Measurements from ENCODE around the gene MAD1L1. TPM values are rescaled to one million over a fixed set of nuclear protein-coding genes. Genes with fewer than 3 reads are reported as not detected.
A peak's percentile ranks its signal among the peaks of the same experiment; 100 is the strongest.
"Not testable (repeated sequence)": the region's sequence is repeated elsewhere in the genome, so short reads cannot be mapped to it uniquely, and the experiment has no call there.

The MAD1L1 gene
- total RNA-seq, 2 donors from 2014 or later, result 39.5 to 79.4 TPM

DNA sequence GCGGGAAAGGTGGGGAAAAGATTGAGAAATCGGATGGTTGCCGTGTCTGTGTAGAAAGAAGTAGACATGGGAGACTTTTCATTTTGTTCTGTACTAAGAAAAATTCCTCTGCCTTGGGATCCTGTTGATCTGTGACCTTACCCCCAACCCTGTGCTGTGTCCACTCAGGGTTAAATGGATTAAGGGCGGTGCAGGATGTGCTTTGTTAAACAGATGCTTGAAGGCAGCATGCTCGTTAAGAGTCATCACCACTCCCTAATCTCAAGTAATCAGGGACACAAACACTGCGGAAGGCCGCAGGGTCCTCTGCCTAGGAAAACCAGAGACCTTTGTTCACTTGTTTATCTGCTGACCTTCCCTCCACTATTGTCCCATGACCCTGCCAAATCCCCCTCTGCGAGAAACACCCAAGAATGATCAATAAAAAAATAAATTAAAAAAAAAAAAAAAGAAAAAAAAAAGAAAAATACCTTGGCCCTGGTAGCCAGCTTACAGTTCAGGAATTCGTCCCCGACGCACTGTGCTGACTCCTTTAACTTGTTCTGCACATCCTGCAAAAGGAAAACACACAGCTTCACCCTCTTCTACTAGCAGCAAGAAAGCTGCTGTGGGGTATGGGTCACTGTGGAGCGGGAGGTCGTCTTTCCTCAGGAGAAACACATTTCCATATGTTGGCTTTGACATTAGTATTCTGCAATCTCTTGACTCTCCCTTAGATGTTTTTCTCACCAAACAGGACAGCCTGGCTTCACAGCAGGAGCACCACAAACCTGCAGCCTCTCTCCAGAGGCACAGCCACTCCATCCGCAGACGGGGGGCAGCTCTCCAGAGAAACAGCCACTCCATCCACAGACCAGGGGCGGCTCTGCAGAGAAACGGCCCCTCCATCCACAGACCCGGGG lies 36.6 kb upstream of the MAD1L1 start:
- not testable (repeated sequence) for H3K4me1 Mint-ChIP-seq (ENCODE audit: low read depth in 2 of 2); H3K36me3 Mint-ChIP-seq; DNase-seq (ENCODE audit: low spot score); H3K27me3 Mint-ChIP-seq; H3K4me3 Mint-ChIP-seq; H3K9me3 Mint-ChIP-seq; ATAC-seq; H3K27ac Mint-ChIP-seq

DNA sequence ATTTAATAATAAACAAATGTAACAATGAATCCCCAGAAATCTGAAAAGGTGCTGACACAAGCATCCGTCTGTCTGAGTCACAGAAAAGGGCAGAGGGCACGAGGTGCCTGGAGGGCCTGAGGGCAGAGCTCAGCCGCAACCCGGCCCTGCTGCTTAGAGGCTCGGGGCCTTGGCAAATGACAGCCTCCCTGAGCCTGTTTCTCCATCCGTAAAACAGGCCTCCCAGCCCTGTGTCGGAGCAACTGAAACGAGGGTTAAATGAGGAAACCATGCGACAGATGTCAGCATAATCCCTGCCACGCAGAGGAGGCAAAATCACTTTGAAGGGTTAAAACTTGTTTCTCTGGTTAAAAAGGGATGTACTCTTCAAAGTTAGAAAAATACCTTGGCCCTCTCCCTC lies 34.2 kb upstream of the MAD1L1 start:
- H3K9me3 Mint-ChIP-seq, result no peaks in the 10 kb centered on the region
- no peak overlapping the region for H3K27ac Mint-ChIP-seq
- H3K27me3 Mint-ChIP-seq, result no peaks in the 10 kb centered on the region
- no peaks in the 10 kb centered on the region for H3K4me1 Mint-ChIP-seq (ENCODE audit: low read depth in 2 of 2)
- no peak overlapping the region for H3K4me3 Mint-ChIP-seq
- DNase-seq (ENCODE audit: low spot score), result no peak
- no peak for ATAC-seq
- H3K36me3 Mint-ChIP-seq, result no peaks in the 10 kb centered on the region

DNA sequence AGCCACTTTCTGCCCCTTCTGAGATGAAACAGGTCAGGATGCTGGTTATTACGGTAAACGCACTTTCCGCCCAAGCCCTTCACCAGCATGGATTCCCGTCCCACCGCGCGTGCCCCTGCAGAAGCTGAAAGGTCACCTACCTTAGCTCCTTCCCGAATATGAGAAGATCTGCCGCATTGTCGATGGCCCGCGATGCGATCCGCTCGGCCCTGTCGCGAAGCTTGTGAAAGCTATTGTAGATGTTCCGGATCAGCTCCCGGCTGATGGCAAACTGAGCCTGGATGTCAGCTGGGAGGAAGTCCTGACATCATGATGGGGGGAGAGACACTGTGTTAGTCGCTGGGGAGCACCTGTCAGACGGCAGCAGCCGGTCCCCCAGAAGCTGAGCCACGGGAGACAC lies 31.4 kb upstream of the MAD1L1 start:
- no peak for DNase-seq (ENCODE audit: low spot score)
- H3K4me1 Mint-ChIP-seq (ENCODE audit: low read depth in 2 of 2), result peaks cover 5 to 6% of the 10 kb centered on the region in 2 donors
- H3K27ac Mint-ChIP-seq, result no peak overlapping the region
- no peak overlapping the region for H3K4me3 Mint-ChIP-seq
- H3K9me3 Mint-ChIP-seq, result no peaks in the 10 kb centered on the region
- no peaks in the 10 kb centered on the region for H3K36me3 Mint-ChIP-seq
- ATAC-seq, result no peak
- H3K27me3 Mint-ChIP-seq, result no peaks in the 10 kb centered on the region

DNA sequence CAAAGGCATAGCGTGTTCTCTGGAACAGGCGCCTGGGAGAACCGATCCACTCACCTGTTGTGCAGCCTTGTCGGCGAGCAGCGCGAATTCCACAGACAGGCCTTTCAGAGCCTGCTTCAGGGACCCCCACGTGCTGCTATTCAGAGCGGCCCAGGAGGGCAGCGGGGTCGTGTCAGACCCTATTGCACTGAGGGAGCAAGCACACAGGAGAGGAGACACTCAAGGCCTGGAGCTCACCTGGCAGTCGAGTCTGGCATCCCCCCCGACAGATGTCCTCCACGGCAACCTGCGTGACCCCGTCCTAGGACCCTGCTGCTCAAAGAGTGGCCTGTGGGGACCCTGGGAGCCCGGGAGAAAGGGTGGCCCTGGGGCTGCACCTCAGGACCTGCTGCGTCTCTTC lies 30.4 kb upstream of the MAD1L1 start:
- no peak for ATAC-seq
- no peaks in the 10 kb centered on the region for H3K9me3 Mint-ChIP-seq
- no peak overlapping the region for H3K27ac Mint-ChIP-seq
- H3K4me1 Mint-ChIP-seq (ENCODE audit: low read depth in 2 of 2), result peaks cover 5 to 14% of the 10 kb centered on the region in 2 donors
- H3K36me3 Mint-ChIP-seq, result no peaks in the 10 kb centered on the region
- no peaks in the 10 kb centered on the region for H3K27me3 Mint-ChIP-seq
- DNase-seq (ENCODE audit: low spot score), result no peak
- no peak overlapping the region for H3K4me3 Mint-ChIP-seq

DNA sequence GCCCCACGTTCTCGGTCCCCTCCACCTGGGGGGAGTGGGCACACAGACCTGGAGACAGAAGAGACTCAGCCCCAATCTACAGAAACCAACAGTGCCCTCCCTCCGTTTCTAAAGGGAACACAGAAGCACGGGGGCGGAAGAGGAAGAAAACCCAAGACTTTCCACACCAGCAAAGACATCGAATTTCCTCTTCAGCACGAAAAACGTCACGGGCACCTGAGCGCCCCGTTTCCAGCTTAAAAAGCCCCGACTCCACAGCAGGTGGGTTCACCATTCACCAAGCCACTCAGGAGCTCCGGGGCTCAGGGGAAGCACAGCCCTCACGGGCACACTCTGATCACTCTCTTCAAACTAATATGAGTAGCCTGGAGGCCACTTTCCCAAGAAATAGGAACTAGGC lies 28.9 kb upstream of the MAD1L1 start:
- Mint-ChIP-seq H3K27me3 (no peaks in the 10 kb centered on the region), H3K4me1 (ENCODE audit: low read depth in 2 of 2) (peaks cover 5 to 14% of the 10 kb centered on the region in 2 donors), H3K27ac (peak overlapping the region; percentile 3 to 6), H3K4me3 (no peak overlapping the region), H3K36me3 (no peaks in the 10 kb centered on the region), H3K9me3 (no peaks in the 10 kb centered on the region)
- no peak for DNase-seq (ENCODE audit: low spot score)
- ATAC-seq, result no peak

DNA sequence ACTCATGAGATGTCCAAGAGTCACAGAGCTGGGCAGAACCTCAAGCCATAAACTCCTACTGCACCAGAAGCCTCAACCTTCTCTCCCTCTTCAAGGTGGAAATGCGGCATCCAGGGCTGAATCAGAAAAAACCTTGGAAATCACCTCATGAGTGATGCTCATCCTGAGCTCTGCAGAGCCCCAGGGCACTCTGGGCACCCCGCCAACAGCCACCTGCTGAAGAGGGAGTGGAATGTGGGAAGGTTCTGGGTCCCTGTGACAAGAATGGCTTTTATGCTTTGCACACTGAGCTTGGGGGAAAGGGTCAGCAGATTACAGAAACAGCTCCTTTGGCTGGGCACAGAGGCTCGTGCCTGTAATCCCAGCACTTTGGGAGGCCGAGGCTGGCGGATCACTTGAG lies 28.1 kb upstream of the MAD1L1 start:
- DNase-seq (ENCODE audit: low spot score) (no peak), ATAC-seq (no peak)
- no peak overlapping the region for H3K27ac Mint-ChIP-seq

DNA sequence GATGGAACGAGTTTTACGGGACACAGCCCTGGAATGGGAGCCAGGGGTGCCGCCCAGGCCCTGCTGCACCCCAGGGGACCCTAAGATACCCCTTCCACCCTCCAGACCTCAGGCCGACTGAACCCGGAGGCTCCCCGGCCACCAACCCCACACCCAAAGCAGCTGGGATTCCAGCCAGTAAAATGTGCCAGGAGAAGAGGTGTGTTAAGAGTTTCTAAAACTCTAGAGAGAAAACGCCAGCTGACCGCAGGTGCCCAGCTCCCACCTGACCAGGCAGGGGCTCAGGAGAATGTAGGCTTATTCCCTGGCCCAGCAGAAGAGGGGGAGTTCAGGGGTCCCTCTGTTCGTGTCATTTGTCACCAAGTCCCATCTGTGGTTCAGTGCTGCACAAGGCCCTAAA lies 26.7 kb upstream of the MAD1L1 start:
- H3K4me1 Mint-ChIP-seq (ENCODE audit: low read depth in 2 of 2), result peaks cover 11 to 19% of the 10 kb centered on the region in 2 donors
- ATAC-seq (no peak), DNase-seq (ENCODE audit: low spot score) (no peak)
- no peaks in the 10 kb centered on the region for H3K27me3 Mint-ChIP-seq
- peak overlapping the region in 1 of 2 donors; percentile 20 for H3K27ac Mint-ChIP-seq
- H3K36me3 Mint-ChIP-seq, result no peaks in the 10 kb centered on the region
- no peaks in the 10 kb centered on the region for H3K9me3 Mint-ChIP-seq
- H3K4me3 Mint-ChIP-seq, result peak overlapping the region; percentile 17

More for the DNA sequence above, 28.1 kb upstream of the MAD1L1 start:
- H3K4me1 Mint-ChIP-seq (ENCODE audit: low read depth in 2 of 2), result peaks cover 5 to 14% of the 10 kb centered on the region in 2 donors
- no peaks in the 10 kb centered on the region for H3K27me3 Mint-ChIP-seq
- no peak overlapping the region for H3K4me3 Mint-ChIP-seq
- no peaks in the 10 kb centered on the region for H3K36me3 Mint-ChIP-seq
- no peaks in the 10 kb centered on the region for H3K9me3 Mint-ChIP-seq

DNA sequence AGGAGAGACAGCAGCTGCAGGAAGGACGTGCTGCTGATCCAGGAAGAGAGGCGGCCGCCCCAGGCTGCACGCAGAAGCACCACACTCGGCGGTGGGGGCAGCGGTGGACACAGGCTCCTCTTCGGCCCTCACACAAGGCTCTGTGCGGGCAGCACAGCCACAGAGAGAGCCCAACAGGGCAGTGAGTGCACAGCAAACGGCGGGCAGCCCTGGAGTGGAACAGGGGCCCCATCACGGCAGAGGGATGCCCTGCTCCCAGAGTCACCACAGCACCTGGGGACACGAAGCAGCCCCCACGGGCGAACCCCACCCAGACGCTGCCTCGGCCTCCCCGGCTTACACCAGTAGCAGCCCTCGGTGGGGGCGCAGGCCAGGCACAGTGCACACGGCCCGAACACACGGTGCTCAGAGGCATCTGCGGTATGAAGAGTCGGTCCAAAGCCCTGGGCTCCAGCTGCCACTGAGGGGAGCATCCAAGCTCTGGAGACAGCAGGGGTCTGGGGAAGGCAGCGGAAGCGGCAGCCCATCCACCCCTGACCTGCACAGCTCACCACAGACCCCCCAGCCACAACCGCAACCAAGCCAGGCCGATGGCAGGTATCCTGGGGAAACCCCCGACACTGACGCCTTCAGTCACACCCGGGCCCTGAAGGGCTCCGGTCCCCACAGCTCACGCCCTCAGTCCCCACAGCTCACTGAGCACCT lies 26.1 kb upstream of the MAD1L1 start:
- no peak for DNase-seq (ENCODE audit: low spot score)
- Mint-ChIP-seq H3K27me3 (no peaks in the 10 kb centered on the region), H3K27ac (peak overlapping the region in 1 of 2 donors; percentile 20), H3K4me3 (peak overlapping the region; percentile 17), H3K36me3 (no peaks in the 10 kb centered on the region), H3K4me1 (ENCODE audit: low read depth in 2 of 2) (peaks cover 11 to 19% of the 10 kb centered on the region in 2 donors), H3K9me3 (no peaks in the 10 kb centered on the region)
- peak; percentile 74 to 75 for ATAC-seq

DNA sequence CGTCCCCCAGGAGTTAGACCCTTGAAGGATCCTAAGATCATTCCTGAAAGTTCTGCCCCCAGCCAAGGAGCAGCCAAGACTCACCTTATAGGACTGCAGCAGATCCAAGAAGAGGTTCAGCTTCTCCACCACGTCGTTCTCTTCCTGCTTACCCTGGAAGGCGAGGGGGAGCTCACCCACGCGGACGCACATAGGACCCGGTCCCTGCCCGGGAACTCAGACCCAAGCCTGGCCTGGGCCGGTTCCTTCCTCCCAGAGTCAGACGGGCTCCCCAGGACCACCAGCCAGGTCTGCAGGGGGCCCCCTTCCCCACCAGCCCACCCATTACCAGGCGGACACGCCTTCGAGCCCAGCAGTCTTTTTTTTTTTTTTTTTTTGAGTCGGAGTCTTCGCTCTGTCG lies 24.9 kb upstream of the MAD1L1 start:
- ATAC-seq (no peak), DNase-seq (ENCODE audit: low spot score) (no peak)
- no peaks in the 10 kb centered on the region for H3K9me3 Mint-ChIP-seq
- no peaks in the 10 kb centered on the region for H3K27me3 Mint-ChIP-seq
- no peak overlapping the region for H3K27ac Mint-ChIP-seq
- no peaks in the 10 kb centered on the region for H3K36me3 Mint-ChIP-seq
- peaks cover 11 to 19% of the 10 kb centered on the region in 2 donors for H3K4me1 Mint-ChIP-seq (ENCODE audit: low read depth in 2 of 2)
- H3K4me3 Mint-ChIP-seq, result no peak overlapping the region

DNA sequence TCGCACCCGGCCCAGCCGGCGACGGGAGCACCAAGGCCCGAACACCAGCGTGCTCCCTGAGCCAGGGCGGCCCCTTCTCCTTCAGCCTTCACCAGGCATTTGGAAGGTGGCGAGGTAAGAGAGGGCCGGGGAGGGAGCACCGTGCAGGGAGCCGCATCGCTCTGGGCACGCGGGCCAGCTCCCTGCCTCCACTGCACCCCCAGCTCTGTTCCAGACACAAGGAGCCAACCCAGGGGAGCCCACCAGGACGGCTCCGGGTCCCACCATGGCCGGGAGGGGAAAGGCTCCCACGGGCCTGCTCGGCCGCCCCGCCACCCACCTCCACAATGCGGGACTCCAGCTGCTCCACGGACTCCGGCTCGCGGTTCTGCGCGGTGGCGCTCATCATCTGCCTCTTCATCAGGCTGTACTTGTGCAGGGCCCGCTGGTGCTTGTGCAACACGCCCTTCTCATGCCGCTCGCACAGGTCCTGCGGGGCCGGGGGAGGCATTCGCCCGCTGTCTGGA lies 24.4 kb upstream of the MAD1L1 start:
- ATAC-seq (no peak), DNase-seq (ENCODE audit: low spot score) (no peak)
- Mint-ChIP-seq H3K27me3 (no peaks in the 10 kb centered on the region), H3K4me1 (ENCODE audit: low read depth in 2 of 2) (peaks cover 11 to 19% of the 10 kb centered on the region in 2 donors), H3K27ac (no peak overlapping the region), H3K36me3 (no peaks in the 10 kb centered on the region), H3K9me3 (no peaks in the 10 kb centered on the region), H3K4me3 (no peak overlapping the region)

DNA sequence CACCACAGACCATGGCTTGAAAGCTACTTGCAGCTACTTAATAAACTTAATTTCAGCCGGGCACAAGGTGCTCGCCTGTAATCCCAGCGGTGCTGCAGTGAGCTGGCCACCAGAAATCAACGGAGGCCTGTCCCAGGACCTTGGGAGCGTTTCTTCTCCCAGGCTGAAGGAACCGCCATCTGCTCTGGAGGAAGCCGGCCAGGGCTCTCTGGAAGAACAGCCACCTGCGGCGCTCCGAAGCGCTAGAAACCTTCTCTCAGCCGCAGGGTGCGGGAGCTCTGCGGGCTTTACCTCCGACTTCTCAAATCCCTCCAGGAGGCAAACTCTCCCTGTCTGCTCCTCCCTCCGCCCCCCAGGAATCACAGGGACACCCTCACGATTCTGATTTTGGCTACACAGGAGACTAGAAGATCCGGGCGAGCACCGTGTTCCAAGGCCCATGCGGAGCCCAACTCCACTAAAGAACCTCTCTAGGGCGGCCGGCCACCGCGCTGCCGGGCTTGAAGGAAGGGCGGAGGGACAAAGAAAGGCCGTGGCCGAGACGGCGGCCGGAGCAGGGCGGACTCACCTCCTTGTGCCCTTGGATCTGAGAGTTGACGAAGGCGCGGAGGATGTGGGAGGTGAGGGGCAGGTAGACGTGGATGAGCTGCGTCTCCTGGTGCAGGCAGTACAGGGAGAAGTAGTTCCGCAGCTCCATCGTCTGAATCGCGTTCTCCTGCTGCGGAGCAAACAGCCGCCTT lies 23.7 kb upstream of the MAD1L1 start:
- Mint-ChIP-seq H3K4me1 (ENCODE audit: low read depth in 2 of 2) (peaks cover 11 to 19% of the 10 kb centered on the region in 2 donors), H3K27me3 (no peaks in the 10 kb centered on the region), H3K9me3 (no peaks in the 10 kb centered on the region), H3K36me3 (no peaks in the 10 kb centered on the region), H3K4me3 (no peak overlapping the region), H3K27ac (no peak overlapping the region)
- ATAC-seq, result no peak
- DNase-seq (ENCODE audit: low spot score), result no peak

DNA sequence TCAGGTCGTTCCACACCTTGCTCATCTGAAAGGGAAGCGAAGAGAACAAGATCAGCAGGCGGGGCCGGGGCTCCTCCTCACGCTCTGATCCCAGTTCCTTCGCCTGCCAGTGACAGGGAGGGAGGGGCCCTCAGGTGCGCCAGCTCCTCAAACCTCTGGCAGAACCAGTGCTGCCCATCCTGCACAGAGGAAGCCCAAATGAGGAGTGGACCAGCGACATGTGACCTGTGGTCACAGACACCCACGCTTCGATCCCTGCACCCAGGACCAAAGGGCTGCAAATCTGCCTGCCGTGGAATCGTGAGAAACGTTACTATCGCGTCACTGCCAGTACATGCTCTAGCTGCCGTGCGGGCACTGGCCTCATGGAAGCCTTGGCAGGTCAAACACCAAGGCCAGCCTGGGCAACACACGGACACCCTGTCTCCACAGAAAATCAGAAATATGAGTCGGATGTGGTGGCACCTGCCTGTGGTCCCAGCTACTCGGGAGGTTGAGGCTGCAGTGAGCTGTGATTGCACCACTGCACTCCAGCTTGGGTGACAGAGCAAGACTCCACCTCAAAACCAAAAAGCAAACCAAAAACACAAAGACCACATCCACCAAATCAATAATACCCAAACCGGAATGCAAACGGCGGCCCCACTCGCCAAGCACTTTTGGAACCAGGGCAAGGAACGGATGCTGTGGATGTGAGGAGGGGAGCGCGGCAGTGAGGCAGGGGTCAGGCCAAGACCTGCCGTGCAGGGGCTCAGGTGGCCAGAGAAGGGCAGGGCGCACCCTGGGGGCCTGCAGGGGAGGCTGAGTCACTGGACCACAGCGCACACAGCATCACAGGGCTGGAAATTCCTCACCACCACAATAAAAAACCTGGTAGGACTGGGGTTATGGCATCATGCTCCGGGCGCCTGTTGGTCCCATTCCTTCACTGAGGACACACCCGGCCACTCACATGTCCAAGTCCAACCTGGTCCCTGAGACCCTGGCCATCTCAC lies 22.7 kb upstream of the MAD1L1 start:
- H3K27ac Mint-ChIP-seq, result no peak overlapping the region
- H3K36me3 Mint-ChIP-seq, result no peaks in the 10 kb centered on the region
- H3K4me3 Mint-ChIP-seq, result no peak overlapping the region
- ATAC-seq, result peak in 1 of 2 donors; percentile 11
- no peaks in the 10 kb centered on the region for H3K9me3 Mint-ChIP-seq
- H3K4me1 Mint-ChIP-seq (ENCODE audit: low read depth in 2 of 2), result peaks cover 11 to 19% of the 10 kb centered on the region in 2 donors
- DNase-seq (ENCODE audit: low spot score), result no peak
- no peaks in the 10 kb centered on the region for H3K27me3 Mint-ChIP-seq
